BLaER1 (cell line): Measurements from ENCODE around the gene NDUFAF3.

Source experiments
- H3K27ac ChIP-seq: shearing (Covaris generic); formaldehyde crosslinking; 2 replicates; pipeline ENCODE4 v1.8.1; 2022
- H3K27me3 ChIP-seq: shearing (Covaris generic); formaldehyde crosslinking; 2 replicates; pipeline ENCODE4 v1.8.1; 2022
- H3K36me3 ChIP-seq: shearing (Covaris generic); formaldehyde crosslinking; 2 replicates; pipeline ENCODE4 v1.8.1; 2022
- H3K4me1 ChIP-seq: shearing (Covaris generic); formaldehyde crosslinking; 2 replicates; pipeline ENCODE4 v1.8.1; 2022
- H3K4me2 ChIP-seq: shearing (Covaris generic); formaldehyde crosslinking; 2 replicates; pipeline ENCODE4 v1.8.1; 2022
- H3K4me3 ChIP-seq: shearing (Covaris generic); formaldehyde crosslinking; 2 replicates; pipeline ENCODE4 v1.8.1; 2022
- H3K9ac ChIP-seq: shearing (Covaris generic); formaldehyde crosslinking; 2 replicates; pipeline ENCODE4 v1.8.1; 2022
- H3K9me3 ChIP-seq: shearing (Covaris generic); formaldehyde crosslinking; 2 replicates; pipeline ENCODE4 v1.8.1; 2022
- H4K20me1 ChIP-seq: shearing (Covaris generic); formaldehyde crosslinking; 2 replicates; pipeline ENCODE4 v1.8.1; 2022
- Cebpa-rat ChIP-seq: shearing (Covaris generic); IDR thresholded peaks from 2 replicates; pipeline ENCODE4 v1.8.1; 2022

NDUFAF3 gene

DNA sequence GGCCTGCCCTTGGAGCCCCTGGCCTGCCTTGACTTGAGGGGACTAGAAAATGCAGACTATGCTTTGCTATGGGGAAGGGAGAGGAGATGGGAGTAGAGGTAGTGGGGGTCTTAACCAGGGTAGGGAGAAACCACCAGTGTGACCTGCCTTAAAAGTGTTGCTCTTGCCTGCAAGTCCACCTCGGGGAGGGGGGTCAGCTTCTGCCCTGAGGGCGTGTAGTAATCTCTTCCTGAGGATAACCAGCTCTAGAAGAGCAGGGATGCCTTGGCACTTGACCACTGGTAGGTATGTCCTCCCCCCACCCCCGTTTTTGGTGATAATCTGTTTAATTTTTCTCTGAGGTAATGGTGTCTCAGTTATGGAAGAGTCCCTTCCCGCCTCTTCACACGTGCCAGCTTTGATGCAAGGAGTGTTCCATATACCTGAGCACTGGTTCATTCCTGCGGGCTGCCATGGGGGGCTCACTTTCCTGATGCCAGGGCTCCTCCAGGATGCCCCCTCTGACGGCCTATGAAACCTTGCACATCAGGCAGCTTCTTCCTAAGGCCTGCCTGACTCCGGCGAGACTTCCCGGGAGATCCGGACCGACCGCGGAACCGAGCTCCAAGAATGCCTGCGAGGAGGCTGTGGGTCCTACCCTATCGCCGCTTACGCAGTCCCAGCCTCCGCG is 32.7 kb upstream of the NDUFAF3 start:
- peak overlapping the region; percentile 88 for H3K9ac ChIP-seq
- peak overlapping the region; percentile 99 for H3K4me2 ChIP-seq
- no peaks in the 10 kb centered on the region for H3K9me3 ChIP-seq
- H3K4me3 ChIP-seq, result peak overlapping the region; percentile 85
- peaks cover 35% of the 10 kb centered on the region for H3K36me3 ChIP-seq
- peak overlapping the region; percentile 83 for H3K27ac ChIP-seq
- H3K4me1 ChIP-seq, result peaks cover 53% of the 10 kb centered on the region
- no peak; the same call in 1 of the 2 replicates for TF ChIP-seq Cebpa-rat
- peaks cover 28% of the 10 kb centered on the region; the same call in 1 of the 2 replicates for H3K27me3 ChIP-seq
- H4K20me1 ChIP-seq, result no peaks in the 10 kb centered on the region; the same call in 1 of the 2 replicates

DNA sequence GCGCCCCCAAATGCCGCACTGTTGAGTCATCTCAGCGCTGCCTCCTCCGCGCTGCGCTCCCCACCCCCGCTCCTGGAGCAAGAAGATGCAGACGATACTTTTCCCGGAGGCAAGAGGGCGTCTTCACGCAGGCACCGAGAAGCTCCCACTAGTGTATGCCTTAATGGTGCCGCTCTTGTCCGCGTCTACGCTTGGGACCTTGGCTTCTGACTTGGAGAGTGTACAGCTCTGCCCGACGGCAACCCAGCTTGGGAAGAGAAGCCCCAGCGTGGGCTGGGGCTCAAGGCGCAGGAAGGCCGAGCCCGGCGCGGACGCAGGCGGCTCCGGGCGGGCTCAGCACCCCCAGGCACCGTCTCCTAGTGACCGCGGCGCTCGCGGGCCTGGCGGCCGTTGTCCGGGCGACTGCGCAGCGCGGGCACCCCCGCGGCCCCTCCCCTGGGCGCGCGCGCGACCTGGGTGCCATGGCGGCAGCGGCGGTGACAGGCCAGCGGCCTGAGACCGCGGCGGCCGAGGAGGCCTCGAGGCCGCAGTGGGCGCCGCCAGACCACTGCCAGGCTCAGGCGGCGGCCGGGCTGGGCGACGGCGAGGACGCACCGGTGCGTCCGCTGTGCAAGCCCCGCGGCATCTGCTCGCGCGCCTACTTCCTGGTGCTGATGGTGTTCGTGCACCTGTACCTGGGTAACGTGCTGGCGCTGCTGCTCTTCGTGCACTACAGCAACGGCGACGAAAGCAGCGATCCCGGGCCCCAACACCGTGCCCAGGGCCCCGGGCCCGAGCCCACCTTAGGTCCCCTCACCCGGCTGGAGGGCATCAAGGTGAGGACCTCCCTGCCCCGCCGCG is 31.9 kb upstream of the NDUFAF3 start, which contains the start of gene P4HTM:
Gene P4HTM (plus strand): TSS at position 446 of the 840 bp plus-strand sequence. CDS start 16 bp downstream, at position 462.
- no peak; the same call in 1 of the 2 replicates for TF ChIP-seq Cebpa-rat
- peaks cover 28% of the 10 kb centered on the region; the same call in 1 of the 2 replicates for H3K27me3 ChIP-seq
- H3K4me1 ChIP-seq, result peaks cover 55% of the 10 kb centered on the region
- peak within 1 kb of the TSS; percentile 99 for H3K4me2 ChIP-seq
- H3K9ac ChIP-seq, result peak within 1 kb of the TSS; percentile 88
- no peaks in the 10 kb centered on the region; the same call in 1 of the 2 replicates for H4K20me1 ChIP-seq
- peaks cover 30% of the 10 kb centered on the region for H3K36me3 ChIP-seq
- H3K4me3 ChIP-seq, result peak within 1 kb of the TSS; percentile 85
- H3K27ac ChIP-seq, result peak within 1 kb of the TSS; percentile 83
- H3K9me3 ChIP-seq, result no peaks in the 10 kb centered on the region

DNA sequence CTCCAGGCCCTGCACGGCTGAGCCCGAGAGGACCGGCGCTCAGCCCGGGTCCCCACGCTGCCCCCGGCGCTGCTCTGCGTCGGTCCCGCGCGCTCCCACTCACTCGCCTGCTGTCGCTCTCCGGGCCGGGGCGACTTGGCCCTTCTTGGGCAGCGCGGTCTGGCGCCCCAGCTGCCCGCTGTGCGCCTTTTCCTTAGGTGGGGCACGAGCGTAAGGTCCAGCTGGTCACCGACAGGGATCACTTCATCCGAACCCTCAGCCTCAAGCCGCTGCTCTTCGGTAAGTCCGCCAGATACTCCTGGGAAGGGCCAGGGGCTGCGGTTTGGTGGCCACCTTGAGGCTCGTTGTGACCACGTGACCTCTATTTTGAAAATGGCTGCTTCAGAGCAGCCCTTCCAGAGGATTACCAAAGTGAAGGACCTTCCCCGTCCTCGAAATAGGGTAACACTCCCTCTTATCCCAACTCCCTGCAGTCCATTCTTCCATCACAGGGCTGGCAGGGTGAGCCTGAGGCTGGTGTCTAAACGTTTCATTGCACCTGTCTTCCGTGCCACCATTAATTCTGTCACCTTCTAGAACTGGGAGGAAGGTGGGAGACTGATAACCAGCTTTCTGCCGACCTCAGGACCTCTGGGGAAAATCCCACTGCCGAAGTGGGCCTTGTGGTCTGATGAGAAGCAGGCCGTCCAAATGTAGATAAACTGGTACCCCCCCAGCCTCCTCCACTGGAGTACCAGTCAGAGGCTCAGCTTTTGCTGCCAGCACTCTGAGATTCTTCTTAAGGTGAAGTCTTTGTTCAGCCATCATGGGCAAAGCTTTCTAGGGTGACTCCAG is 31.1 kb upstream of the NDUFAF3 start:
- H3K9me3 ChIP-seq, result no peaks in the 10 kb centered on the region
- H4K20me1 ChIP-seq, result no peaks in the 10 kb centered on the region; the same call in 1 of the 2 replicates
- peaks cover 28% of the 10 kb centered on the region; the same call in 1 of the 2 replicates for H3K27me3 ChIP-seq
- H3K4me1 ChIP-seq, result peaks cover 55% of the 10 kb centered on the region
- H3K27ac ChIP-seq, result peak overlapping the region; percentile 83
- TF ChIP-seq Cebpa-rat, result no peak
- H3K9ac ChIP-seq, result peak overlapping the region; percentile 88
- peak overlapping the region; percentile 99 for H3K4me2 ChIP-seq
- H3K4me3 ChIP-seq, result peak overlapping the region; percentile 85
- peaks cover 22% of the 10 kb centered on the region for H3K36me3 ChIP-seq

DNA sequence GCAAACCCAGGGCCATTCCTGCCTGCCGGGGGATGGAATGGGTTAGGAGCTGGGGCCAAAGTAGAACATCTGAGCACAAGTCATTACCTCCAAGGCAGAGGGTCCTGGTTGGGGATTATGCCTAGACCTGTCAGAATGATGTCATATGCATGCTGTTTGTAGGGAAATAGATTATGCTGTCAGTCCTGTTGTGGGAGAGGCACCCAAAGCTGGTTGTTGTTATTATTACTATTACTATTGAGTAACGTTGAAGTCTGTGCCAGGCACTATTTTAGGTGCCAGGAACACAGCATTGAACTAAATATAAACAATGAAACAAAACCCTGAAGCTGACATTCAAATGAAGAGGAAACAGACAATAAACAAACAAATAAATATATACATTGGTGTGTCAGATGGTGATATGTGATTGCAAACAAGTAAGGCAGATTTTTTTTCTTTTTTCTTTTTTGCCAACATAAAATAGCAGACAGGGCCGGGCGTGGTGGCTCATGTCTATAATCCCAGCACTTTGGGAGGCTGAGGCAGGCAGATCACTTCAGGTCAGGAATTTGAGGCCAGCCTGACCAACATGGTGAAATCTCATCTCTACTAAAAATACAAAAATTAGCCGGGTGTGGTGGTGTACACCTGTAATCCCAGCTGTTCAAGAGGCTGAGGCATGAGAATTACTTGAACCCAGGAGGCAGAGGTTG is 29.9 kb upstream of the NDUFAF3 start:
- H3K27me3 ChIP-seq, result peaks cover 28% of the 10 kb centered on the region; the same call in 1 of the 2 replicates
- no peaks in the 10 kb centered on the region for H4K20me1 ChIP-seq
- H3K9me3 ChIP-seq, result no peaks in the 10 kb centered on the region
- H3K4me2 ChIP-seq, result peak overlapping the region; percentile 99
- peaks cover 20% of the 10 kb centered on the region for H3K36me3 ChIP-seq
- TF ChIP-seq Cebpa-rat, result no peak
- peak overlapping the region; percentile 85; the same call in 1 of the 2 replicates for H3K4me3 ChIP-seq
- peaks cover 55% of the 10 kb centered on the region for H3K4me1 ChIP-seq
- H3K27ac ChIP-seq, result no peak overlapping the region
- no peak overlapping the region for H3K9ac ChIP-seq

DNA sequence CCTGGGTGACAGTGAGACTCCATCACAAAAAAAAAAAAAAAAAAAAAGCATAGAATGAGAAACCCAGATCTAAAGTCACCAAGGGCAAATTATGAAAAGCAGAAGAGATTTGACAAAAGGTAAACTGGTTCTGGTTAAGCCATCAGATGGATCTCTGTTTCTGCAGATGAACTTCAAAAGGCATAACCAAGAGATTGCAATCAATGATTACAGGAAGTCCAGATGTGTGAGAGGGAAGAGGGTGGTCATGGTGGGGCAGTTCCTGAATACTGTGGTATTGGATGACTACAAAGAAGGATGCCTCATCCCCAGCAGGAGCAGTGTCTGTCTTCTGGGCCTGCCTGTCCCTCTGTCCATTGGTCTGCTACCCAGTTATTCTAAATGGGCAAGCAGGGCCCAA is 28.1 kb upstream of the NDUFAF3 start:
- Histone ChIP-seq H3K4me1 (peaks cover 46% of the 10 kb centered on the region), H4K20me1 (no peaks in the 10 kb centered on the region), H3K9me3 (no peaks in the 10 kb centered on the region), H3K4me2 (peak overlapping the region; percentile 32), H3K36me3 (peaks cover 26% of the 10 kb centered on the region), H3K27me3 (peaks cover 28% of the 10 kb centered on the region; the same call in 1 of the 2 replicates), H3K9ac (no peak overlapping the region), H3K4me3 (no peak overlapping the region), H3K27ac (no peak overlapping the region)
- TF ChIP-seq Cebpa-rat, result no peak

- TF ChIP-seq Cebpa-rat, result no peak
- Histone ChIP-seq H3K9ac (no peak overlapping the region), H3K36me3 (peaks cover 27% of the 10 kb centered on the region), H3K27me3 (0 out of 2 replicates have a peak, but pooled peaks cover under 1% of the 10 kb centered on the region), H4K20me1 (no peaks in the 10 kb centered on the region), H3K4me1 (peaks cover 25% of the 10 kb centered on the region), H3K9me3 (no peaks in the 10 kb centered on the region), H3K4me2 (no peak overlapping the region), H3K4me3 (no peak overlapping the region), H3K27ac (no peak overlapping the region)
Observed at GRCh38 chr3:48996640-48997039, 25.3 kb upstream of the NDUFAF3 start.

DNA sequence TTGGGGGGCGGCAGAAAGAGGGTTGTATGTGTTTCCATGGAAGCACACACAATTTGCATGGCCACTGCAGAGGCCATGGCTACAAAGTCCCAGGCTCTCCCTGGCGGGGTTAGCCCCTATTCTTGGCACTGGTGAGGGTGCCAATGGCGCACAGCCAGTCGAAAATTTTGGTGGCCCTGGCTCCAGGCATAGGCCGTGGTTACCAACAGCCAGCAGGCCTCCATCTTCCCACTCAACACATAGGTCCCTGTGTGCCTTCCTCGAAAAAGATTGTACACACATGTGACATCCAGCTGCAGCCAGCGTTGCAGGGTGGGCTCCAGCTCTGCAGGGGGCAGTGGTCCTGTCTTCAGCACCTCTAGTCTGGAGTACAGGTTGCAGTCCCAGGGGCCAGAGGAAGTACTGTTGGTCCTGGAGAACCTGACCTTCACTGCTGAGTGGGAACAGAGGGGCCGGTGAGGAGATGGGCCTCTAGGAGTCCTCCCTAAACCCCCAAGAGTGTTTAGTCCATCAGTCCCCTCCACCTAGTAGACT is 24.8 kb upstream of the NDUFAF3 start:
- Histone ChIP-seq H3K4me1 (peaks cover 19% of the 10 kb centered on the region), H3K27ac (no peak overlapping the region), H3K27me3 (no peaks in the 10 kb centered on the region), H3K9ac (no peak overlapping the region), H3K4me3 (no peak overlapping the region), H3K36me3 (peaks cover 28% of the 10 kb centered on the region), H3K9me3 (no peaks in the 10 kb centered on the region), H3K4me2 (no peak overlapping the region), H4K20me1 (no peaks in the 10 kb centered on the region)
- no peak for TF ChIP-seq Cebpa-rat

DNA sequence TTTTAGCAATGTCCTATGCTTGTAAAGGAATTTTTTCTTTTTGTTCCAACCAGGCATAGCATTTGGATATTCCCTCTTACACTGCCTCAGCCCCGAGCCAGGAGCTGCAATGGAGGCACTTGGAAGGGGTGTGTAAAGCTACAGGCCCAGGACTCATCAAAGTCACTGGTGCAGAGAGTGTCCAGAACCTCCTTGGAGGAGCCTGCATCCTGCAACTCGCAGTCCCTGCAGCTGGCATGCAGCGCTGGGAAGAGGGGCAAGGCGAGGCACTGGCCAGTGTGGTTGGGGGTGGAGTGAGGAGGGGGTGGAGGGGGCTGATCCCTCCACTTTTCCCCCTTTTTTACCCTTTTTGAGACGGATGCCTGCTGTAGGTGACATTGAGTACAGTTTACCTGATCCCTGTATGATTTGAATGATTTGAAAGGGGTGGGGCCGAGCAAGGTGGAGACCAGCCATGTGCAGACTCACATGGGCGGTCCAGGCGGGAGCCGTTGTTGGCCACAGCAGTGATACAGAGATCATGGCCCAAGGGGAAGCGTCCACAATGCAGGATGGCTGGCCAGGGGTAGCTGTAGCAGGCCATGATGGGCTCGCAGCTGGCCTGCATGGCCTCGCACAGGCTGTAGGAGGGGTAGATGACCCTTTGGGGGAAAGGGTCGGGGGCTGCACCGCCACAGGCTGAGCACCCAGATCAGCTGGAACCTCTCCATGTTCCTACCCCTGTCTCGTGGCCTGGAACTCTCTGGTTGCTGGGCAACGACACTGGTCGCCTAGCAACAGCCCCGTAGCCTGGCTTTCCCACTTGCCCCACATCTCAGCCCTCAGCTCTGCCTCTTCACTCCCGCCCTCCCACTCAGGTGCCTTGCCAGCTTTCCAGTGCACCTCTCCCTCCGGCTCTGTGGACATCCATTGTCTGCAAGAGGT is 23.9 kb upstream of the NDUFAF3 start:
- peaks cover 15% of the 10 kb centered on the region for H3K4me1 ChIP-seq
- H3K9ac ChIP-seq, result no peak overlapping the region
- no peaks in the 10 kb centered on the region for H3K9me3 ChIP-seq
- no peak overlapping the region for H3K4me3 ChIP-seq
- no peak overlapping the region for H3K27ac ChIP-seq
- no peak overlapping the region for H3K4me2 ChIP-seq
- H4K20me1 ChIP-seq, result no peaks in the 10 kb centered on the region
- peaks cover 33% of the 10 kb centered on the region for H3K36me3 ChIP-seq
- no peak for TF ChIP-seq Cebpa-rat
- no peaks in the 10 kb centered on the region for H3K27me3 ChIP-seq
